GM19438 (cell line): ENCODE data around the gene RFT1.
"Not testable (repeated sequence)": the region's sequence is repeated elsewhere in the genome, so short reads cannot be mapped to it uniquely, and the experiment has no call there.

ENCODE experiments used
- ATAC-seq: cut with Tn5 transposase; IDR thresholded peaks from one replicate; pipeline ENCODE4 v1.9.1; 2021; ENCODE audit warnings: low read depth; ENCODE audit not compliant: unreplicated experiment

The RFT1 gene

DNA sequence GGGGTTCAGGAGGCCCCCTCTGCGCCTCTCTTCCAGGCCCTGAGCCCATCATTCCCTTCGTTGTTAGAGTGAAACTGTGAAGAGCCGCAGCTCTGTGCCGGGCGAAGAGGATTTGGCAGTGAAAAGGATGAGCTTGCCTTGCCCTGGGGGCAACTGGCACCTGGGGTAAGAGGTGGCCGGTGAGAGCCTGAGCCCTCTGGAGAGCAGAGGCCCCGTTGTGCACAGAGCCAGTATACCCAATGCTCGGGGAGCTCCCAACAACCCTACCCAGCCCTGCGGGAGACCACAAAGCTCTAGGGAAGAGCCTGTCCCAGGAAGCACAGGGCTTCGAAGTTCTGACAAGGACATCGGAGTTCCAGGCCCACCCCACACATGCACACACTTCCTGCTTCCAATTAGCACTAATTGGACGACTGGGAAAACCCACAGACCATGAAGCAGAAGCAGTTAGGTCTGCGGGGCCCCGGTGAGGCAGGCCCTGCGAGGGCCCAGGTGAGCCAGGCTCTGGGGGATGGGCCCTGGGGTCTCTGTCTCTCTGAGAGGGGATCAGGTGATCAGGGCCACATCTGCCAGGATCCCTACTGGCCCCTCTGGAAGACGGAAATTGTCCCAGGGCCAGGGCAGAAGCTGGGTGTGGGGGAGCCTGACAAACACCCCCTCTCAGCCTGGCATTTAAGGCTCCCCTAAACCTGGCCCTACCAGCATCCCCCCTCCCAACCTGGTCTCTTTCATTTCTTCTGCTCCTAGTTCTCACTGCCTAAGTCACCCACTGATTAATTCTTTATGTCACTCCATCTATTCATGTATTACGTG is 56.5 kb downstream of the RFT1 start:
- ATAC-seq: no peak

DNA sequence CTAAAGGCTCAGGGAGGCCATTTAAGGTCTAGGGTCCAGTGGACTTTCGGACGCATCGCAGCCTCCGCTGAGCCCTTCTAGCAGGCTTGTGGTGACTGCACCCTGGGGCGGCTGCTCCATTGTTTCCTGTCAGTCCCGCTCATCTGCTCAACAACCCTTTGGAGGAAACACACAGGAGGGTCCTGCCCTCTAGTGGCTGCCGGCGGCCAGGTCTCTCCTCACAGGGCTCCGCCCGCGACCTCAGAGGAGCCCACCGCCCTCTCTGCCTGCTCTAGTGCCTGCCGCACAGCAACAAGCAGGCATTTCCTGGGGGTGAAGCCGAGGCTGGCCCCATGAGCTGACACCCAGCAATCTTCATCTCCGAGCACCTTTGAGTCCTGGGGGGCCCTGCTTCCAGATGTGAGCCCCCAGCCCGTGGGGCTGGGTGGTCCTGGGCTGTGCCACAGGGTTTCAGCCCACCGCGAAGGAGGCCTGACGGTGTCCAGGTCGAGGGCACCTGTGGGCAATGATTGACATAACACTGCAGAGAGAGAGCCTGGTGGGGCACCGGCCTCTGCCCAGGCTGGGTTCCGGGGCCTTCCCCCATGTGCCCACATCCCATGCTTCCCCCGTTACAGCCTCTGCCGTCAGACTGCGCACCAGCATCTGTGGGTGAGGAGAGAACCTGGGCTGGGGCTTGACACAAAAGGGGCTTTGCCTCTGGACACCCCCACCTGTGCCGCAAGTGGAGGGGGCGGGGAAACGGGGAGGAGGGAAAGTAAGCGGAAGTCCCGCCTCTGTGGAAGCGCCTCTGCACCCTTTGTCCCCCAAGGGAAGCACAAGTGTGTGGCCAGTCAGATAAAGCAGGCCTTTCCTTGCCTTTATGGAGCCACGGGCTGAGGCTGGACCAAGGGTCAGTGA is 57.3 kb downstream of the RFT1 start:
- ATAC-seq: peak; percentile 89

DNA sequence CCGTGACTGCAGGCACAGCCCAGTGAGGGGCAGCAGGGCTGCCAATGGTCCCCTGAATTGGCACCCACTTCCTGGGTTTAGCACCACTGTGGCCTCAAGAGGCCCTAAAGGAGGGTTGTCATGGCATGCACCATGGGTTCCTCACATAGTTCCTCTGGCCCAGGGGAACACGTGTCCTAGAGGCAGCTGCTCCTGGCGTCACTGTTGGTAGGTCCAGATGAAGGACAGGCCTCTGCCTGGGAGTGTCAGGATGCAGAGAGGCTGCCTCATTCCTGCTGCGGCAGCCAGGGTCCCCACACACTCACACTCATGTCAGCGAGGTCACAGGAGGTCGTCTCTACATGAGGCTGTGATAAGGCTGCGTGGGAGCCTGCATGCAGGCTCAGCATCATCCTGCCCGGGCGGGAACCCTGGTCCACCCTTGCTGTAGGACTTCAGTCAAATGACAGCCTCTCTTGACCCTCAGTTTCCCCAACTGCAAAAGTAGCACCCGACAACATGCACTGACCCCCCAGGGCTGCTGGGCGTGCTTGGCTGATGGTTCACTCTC is 58.3 kb downstream of the RFT1 start:
- no peak for ATAC-seq

DNA sequence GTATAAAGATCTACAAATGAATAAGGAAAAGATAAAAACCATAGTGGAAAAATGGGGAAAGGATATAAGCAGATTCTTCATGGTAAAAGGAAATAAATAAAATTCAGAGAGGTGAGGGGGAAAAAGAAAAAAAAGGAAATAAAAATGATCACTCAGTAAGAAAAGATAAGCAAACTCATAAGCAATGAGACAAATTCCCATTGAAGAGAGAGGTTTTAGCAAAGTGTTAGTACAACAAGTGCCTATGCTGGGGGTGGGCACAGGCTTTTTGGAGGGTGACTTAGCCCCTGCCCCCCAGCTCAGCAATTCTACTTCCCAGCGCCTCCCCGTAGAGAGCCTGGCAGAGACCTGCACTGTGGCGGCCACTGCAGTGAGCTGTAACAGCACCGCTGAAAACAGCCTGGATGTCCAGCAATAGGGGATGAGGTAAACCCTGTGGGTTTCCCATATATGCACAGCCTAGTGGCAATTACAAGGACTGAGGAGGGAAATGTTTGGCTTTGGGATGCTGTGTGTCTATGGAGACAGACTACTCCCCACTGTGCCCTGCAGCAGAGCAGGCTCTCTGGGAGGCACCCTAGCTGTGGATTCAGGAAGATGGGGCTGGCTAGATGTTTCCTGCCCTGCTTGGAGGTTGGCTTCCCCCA is 60.7 kb downstream of the RFT1 start:
- ATAC-seq: no peak

DNA sequence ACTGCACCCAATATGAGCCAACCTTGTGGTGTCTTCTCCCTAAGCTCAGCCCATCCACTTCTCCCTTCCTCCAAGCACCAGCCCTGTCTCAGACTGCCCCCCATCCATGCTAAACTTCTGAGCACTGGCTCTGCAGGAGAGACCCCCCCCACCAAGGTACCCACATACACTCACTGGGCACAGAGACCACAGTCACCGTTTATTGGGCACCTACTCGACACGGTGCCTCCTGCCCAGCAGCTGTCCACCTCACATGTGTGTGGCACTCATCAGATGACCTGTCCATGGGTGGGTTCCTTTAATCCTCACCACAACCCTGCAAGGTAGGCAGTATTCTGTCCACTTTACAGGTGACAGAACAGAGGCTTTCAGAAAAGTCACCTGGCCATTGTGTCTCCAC is 62.1 kb downstream of the RFT1 start:
- ATAC-seq: no peak

DNA sequence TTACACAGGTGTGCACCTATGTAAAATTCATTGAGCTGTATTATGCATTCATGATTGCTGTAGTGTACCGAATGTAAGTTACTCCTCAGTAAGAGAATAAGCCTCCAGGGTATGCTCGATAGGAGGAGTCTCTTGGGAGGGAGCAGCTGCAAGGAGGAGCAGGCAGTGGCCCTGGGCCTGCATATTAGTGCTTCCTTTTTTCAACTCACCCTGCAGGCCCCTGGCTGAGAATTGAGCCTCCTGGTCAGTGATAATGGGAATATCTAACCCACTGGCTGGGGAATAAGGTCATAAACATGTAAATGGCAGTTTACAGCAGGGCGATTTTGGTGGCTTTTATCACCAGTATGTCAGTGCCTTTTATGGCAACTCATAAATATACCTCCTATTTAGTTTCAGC is 62.7 kb downstream of the RFT1 start:
- no peak for ATAC-seq

DNA sequence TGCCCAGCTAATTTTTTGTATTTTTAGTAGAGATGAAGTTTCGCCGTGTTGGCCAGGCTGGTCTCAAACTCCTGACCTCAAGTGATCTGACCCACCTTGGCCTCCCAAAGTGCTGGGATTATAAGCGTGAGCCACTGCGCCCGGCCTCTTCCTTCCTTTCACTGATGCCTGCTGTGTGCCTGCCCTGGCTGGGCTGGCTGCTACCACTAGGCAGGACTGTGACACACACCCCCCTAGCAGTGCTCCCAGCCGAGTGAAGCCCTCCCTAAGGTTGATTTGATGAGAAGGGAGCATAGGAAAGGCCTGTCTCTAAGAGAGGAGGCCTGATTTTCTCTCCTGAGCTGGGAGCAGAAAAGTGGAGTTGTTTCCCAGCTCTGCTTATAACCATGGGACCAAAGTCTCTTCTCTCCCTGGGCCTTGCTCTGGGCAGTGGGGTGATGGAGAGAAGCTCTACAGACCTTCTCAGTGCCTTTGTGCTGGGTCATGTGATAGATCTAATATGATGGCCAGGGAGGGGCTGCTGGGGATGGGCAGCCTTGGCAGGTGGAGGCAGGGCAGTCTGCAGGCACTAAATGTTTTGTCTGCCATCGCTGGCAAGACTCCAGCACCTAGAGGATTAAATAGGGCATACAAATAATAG is 64.3 kb downstream of the RFT1 start:
- ATAC-seq: no peak

DNA sequence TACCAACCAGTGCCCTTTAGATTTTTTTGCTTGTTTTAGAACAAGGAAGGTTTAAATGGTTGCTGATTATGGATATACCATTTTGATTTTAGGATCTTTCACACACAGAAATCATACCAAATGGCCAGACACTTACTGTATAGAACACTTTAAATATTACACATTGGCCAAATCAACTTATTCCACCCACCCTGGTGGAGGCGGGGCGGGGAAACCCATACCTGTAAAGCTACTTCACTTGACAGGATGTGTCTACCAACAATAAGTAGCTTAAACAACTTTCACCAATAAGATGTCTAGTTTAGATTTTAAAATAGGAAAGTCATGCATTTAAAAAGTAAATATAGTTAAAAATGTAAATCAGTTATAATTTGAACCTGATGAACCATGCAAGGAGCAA is 67.3 kb downstream of the RFT1 start:
- ATAC-seq: no peak

DNA sequence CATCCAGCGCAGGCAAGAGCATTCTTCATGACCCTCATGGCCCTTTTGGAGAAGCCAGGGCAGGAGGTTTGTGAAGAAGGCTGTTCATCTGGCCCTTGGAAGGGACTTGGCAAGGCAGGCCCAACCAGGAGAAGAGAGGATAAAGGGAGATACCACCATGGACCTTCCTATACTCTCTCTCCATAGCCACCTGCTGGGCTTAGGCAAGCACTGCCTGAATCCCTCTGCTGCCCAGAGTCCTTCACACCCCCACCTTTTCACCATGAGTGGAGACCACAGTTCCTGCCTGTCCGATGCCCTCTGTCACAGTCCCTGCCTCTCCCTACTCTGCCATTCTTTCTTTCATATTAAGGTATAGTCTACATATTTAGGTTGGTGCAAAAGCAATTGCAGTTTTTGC is 73.8 kb downstream of the RFT1 start:
- no peak for ATAC-seq

DNA sequence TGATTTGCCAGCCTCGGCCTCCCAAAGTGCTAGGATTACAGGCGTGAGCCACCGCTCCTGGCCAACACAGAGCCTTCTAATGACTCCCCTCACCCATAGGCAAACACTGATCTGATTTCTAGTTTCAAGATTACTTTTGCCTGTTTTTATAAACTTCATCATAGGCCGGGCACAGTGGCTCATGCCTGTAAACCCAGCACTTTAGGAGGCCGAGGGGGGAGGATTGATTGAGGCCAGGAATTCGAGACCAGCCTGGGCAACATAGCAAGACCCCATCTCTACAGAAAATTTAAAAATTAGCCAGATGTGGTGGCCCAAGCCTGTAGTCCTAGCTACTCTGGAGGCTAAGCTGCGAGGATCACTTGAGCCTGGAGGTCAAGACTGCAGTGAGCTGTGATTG is 76.0 kb downstream of the RFT1 start:
- ATAC-seq: not testable (repeated sequence)

DNA sequence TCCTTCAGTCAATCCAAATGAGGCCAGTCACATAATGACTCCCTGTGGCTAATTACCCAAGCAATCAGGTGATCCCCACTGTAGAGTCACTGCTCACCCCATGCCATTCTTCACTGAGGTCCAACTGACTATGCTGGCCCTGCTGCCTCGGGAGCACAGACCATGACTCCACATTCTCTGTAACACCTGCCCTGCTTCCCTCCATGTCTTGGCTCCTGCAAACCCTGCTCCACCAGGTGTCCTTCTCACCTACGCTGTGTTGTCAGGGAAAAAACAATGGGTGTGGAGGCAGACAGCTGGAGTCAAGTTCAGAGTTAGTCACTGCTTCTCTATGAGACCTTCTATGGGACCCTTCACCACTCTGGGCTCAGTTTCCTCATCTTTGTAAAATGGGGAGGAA is 78.3 kb downstream of the RFT1 start:
- ATAC-seq: no peak

DNA sequence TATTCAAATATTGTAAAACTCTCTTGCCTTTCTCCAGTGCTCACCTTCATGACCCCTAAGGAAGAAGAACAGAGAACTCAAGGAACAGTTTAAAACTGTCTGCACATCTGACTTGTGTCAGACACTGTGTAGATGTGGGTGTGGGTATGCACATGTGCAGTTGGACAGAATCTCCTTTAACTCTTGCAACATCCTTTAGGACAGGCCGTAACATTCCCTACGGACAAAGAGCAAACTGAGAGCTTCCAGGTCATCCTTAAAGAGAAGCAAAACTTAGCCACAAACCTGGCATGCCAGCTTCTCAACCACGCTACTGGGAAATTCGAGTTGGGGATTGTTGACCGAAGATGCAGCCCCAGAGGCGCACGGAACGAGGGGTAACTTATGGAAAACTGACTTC is 80.2 kb downstream of the RFT1 start:
- ATAC-seq: no peak

DNA sequence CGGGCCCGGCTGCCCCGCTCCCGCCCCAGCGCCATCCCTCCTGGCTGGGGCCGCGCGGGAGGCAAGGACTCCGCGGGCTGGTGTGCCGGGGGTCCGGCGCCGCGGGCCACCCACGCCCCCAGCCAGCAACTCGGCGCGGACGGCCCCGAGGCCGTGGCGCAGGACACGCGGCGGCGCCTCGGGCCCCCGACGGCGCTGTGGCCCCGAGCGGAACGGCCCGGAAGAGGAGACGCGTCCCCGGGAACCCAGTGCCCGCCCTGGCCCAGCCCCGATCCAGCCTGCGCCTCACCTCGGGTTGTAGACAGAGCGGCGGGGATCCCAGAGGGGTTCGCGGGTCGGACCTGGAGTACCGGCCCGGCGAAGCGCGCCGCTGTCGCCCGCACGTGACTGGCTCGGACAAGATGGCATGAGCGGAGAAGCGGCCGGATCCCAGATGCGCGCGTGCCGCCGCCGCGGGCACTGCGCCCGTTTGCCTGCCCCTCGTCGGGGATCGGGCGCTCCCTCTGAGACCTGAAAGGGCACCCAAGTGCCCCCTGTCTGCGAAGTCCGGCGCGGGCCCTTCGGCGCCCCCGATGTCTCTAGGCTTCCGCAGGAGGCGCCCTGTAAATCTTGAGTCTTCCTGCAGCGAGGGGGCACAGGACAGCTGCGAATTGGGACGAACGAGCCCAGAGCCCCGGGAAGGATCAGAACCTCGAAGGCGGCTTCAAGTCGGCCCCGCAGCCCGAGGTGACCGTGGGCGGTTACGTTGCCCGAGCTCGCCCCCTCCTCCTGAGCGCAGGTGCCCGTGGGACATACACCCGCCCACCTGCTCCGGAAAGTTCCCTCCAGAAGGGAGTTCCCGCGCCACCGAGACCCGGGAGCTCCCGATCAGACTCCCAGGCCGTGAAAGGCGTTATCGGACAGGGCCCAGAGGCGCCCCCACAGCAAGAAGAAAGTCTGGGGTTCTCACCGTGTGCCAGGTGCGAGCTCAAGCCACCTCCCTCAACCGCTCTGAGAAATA is 83.8 kb downstream of the RFT1 start:
- peak; percentile 48 for ATAC-seq

DNA sequence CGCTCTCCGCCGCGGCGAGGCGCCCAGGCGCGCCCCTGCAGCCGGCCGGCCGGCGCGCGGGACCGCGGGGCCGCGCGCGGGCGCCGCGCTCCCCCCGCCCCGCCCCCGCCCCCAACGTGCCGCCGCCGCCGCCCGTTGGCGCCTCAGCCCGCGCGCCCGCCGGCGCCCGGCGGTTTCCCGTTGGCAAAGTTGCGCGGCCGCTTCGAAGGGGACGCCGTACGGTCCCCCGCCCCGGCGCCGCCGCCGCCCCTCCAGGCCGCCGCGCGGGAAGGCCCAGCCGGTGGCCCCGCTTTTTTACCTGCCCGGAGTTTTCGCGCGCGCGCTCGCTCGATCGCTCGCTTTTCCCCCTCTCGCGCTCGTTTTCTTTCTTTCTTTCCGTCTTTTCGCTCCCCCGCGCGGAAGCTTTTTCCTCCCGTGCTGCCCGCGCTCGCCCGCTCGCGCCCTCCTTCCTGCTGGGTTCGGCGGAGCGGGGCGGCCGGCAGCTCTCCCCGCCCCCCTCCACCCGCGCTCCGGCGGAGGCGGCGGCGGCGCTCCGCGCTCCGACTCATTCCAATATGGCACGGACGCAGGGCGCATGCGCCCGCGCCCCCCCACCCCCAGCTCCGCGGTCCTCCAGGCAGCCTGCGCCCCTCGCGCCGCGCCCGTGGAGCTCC is 84.6 kb downstream of the RFT1 start, which contains the start of gene SFMBT1:
SFMBT1 (minus strand) TSS at position 556 of the 653 bp plus-strand sequence. CDS start 76,945 bp downstream, outside the sequence.
- ATAC-seq: peak; percentile 44

DNA sequence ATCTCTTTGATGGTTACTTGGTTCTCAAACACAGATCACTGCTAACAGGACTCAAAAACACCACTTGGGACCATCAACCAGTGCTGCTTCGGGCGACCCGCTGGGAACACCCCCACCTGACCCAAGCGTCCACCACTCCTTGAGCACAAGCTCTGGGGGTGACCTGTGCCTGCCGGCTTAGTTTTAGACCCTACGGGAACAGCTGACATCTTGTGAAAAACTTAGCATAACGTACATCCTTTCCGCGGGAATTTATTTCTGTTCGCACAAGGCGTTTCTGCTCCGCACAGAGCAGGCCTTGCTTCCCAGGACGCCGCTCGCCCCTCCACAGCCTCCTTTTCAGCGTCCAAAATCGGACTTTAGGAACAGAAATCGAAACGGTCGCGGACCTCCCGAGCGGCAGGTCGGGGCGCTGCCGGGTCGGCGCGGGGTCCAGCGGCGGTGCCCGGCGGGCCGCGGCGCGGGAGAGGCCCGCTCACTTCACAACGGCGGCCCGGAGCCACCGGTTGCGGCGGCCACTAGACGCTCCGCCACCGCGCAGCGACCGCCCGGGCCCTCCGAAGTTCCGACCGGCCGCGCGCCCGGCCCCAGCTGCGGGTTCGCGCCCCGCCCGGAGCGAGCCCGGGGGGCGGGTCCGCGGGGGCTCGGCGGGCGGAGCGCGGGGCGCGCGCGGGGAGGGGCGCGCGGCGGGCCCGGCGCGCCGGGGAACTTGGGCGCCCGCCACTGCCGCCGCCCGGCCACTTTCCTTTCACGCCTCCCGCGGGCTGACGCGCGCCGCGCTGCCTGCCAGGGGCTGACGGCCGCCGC is 85.3 kb downstream of the RFT1 start:
- peak; percentile 23 for ATAC-seq

DNA sequence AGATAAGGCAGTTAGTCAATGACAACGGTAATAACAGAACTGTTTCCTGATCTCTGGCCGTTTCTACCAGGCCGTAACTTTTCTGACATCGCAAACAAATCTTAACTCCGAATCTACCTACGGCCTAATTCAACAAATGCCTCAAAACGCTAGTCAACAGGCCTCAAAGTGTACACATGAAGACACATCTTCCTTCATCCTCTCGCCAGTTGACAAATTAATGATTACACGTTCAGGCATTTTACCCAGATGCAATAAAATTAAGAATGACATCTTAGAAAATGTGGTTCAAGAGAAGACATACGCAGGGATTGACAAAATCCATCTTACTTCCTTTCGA is 85.9 kb downstream of the RFT1 start:
- ATAC-seq: no peak

DNA sequence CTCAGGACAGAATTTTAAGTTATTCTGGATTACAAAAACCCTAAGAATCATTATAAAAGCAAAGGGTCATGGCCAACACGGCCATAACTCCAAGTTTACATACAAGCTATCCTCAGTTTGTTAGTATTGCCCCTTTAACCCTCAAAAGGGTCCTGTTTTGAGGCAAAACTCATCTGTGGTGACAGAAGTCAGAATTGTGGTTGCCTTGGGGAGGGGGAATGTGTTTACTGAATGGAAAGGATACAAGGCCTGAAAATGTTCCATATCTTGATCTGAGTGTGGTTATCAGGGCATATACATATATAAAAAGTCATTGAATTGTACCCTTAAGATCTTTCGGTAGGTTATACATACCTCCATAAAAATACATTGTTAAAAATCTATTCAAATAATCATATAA is 86.5 kb downstream of the RFT1 start:
- no peak for ATAC-seq

DNA sequence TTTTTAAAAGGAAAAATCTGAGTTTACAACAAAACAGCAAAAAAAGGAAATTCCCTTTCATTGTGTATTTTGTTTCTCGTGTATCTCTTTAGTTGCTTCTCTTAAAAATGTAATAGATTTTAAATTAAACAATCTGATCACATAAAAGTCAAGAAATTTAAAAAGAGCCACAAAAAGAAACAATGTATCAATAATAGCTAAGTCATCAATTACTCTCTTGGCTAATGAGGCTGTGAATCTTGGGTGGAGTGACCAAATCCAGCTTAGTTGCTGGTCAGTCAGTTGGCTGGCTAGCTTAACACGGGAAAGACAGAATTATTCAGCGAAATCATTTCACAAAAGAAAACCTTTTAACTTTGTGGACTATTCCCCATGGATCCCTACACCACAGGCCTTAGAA is 87.6 kb downstream of the RFT1 start:
- ATAC-seq: no peak
